Measurements from ENCODE around the gene TPRX1. TPM values are rescaled to one million over a fixed set of nuclear protein-coding genes. Genes with fewer than 3 reads are reported as not detected.
"Not testable (repeated sequence)": the region's sequence is repeated elsewhere in the genome, so short reads cannot be mapped to it uniquely, and the experiment has no call there.

The TPRX1 gene
- total and polyA plus RNA-seq, 9 of the 15 experiments (the other 6 are each of a cell fraction or from before 2014, with no cell fraction given), result not detected

- no peak for TF ChIP-seq MTA1 (IDR thresholded peaks at IDR 0.05; ENCODE audit: borderline replicate concordance)
- no peak for TF ChIP-seq SP1 (CRISPR knock-in tag; IDR thresholded peaks at IDR 0.05)
- no peak for TF ChIP-seq KHSRP (IDR thresholded peaks at IDR 0.05)
- TF ChIP-seq TAF9B (IDR thresholded peaks at IDR 0.05; ENCODE audit: partially characterized antibody), result no peak
- no peak for TF ChIP-seq ZNF23 (CRISPR knock-in tag; IDR thresholded peaks at IDR 0.05)
Measured at GRCh38 chr19:47805313-47805712, 962 bp upstream of the TPRX1 start (continued).

DNA sequence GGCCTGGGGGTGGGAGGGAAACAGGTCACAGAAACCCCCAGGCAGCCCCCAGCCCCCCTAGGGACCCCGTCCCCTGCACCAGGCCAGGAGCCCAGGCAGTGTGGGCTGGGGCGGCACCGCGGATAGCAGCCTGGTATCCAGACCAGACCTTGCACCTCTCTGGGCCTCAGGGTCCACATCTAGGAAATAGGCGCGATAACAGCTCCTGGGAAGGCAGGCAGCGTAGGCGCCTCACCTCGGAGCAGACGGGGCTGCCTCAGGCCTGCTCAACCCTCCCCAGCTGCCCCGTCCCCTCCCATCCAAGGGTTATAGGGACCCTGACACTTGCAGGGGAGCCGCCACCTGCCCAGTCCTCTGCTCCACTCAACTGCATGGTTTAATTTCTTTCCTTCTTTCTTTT is 680 bp downstream of the TPRX1 start:
- intact Hi-C loops (cut with micrococcal nuclease); POLR2A ChIA-PET; BruUV-seq (replicated peaks): not testable (repeated sequence)

DNA sequence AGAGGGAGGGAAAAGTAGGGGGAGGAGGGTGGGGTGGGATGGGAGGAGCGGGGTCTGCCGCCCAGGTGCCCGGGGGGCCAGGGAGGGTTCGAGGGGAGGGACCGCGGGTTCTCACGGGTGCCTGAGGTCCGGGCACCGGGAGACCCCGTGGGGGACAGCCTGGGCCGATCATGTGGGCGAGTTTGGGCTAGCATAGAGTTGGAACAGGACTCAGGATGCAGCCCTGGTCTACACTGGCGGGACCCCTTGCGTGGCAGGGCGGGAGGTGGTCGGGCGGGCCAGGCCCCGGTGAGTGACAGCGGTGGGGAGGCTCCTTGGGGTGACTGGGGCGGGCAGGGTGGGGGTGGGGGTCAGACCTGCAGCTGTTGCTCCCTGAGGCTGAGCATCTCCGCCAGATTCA is 1.2 kb downstream of the TPRX1 start:
- H3K9ac ChIP-seq (ENCODE audit: insufficient read depth in 1 of 2, low read depth in 2 of 2, low read length in 2 of 2); intact Hi-C loops (cut with micrococcal nuclease); H3K9me3 ChIP-seq (replicated peaks; ENCODE audit: control insufficient read depth, insufficient read depth, low read depth, low read length); H3K79me2 ChIP-seq (ENCODE audit: control insufficient read depth, insufficient read depth, low read length); H2AFZ ChIP-seq (ENCODE audit: low read depth, low read length); DNase-seq (ENCODE audit: extremely low read depth in 1 of 4, low spot score in 3 of 4); ATAC-seq; H3K9me1 ChIP-seq (ENCODE audit: control insufficient read depth, insufficient read depth, low read length); H3K4me2 ChIP-seq (ENCODE audit: insufficient read depth, low read length); BruUV-seq (replicated peaks); H3K36me3 ChIP-seq (ENCODE audit: control insufficient read depth, insufficient read depth, low read length); H3K4me1 ChIP-seq (replicated peaks in 1 of 2; ENCODE audit: control insufficient read depth in 2 of 2, insufficient read depth in 2 of 2, low read length in 2 of 2); CTCF ChIA-PET (ENCODE audit: low intra/inter-chr PET ratio); FAIRE-seq; H3K4me3 ChIP-seq; H3K27ac ChIP-seq (ENCODE audit: extremely low read depth, low read depth, low read length); POLR2A ChIA-PET; H4K20me1 ChIP-seq (replicated peaks; ENCODE audit: control insufficient read depth, insufficient read depth, low read length): not testable (repeated sequence)
- WGBS (ENCODE audit: insufficient coverage, low coverage, missing lambda C conversion rate), result 0% methylated on average over 2 of the region's 21 CpGs
- in situ Hi-C loops (cut with MboI), result loop anchor here (5.0 kb wide), 1 partner anchor 54 kb away; the partner anchor contains the start of gene TPRX2
- peaks cover 15 to 28% of the 10 kb centered on the region in 2 experiments for H3K27me3 ChIP-seq (ENCODE audit: control insufficient read depth in 2 of 2, insufficient read depth in 2 of 2, low read length in 2 of 2)

More for the DNA sequence above, 680 bp downstream of the TPRX1 start:
- H3K4me2 ChIP-seq (ENCODE audit: insufficient read depth, low read length); H3K4me3 ChIP-seq; H3K9me3 ChIP-seq (replicated peaks; ENCODE audit: control insufficient read depth, insufficient read depth, low read depth, low read length); H3K4me1 ChIP-seq (replicated peaks in 1 of 2; ENCODE audit: control insufficient read depth in 2 of 2, insufficient read depth in 2 of 2, low read length in 2 of 2); CTCF ChIA-PET (ENCODE audit: low intra/inter-chr PET ratio); H3K9me1 ChIP-seq (ENCODE audit: control insufficient read depth, insufficient read depth, low read length); ATAC-seq; FAIRE-seq; H2AFZ ChIP-seq (ENCODE audit: low read depth, low read length); H3K27ac ChIP-seq (ENCODE audit: extremely low read depth, low read depth, low read length); H4K20me1 ChIP-seq (replicated peaks; ENCODE audit: control insufficient read depth, insufficient read depth, low read length); DNase-seq (ENCODE audit: extremely low read depth in 1 of 4, low spot score in 3 of 4); H3K9ac ChIP-seq (ENCODE audit: insufficient read depth in 1 of 2, low read depth in 2 of 2, low read length in 2 of 2); H3K79me2 ChIP-seq (ENCODE audit: control insufficient read depth, insufficient read depth, low read length); H3K36me3 ChIP-seq (ENCODE audit: control insufficient read depth, insufficient read depth, low read length): not testable (repeated sequence)
- in situ Hi-C loops (cut with MboI), result loop anchor here (5.0 kb wide), 1 partner anchor 54 kb away; the partner anchor contains the start of gene TPRX2
- WGBS (ENCODE audit: insufficient coverage, low coverage, missing lambda C conversion rate), result 13% methylated on average over 4 of the region's 12 CpGs
- H3K27me3 ChIP-seq (ENCODE audit: control insufficient read depth in 2 of 2, insufficient read depth in 2 of 2, low read length in 2 of 2), result peaks cover 12 to 23% of the 10 kb centered on the region in 2 experiments; a peak in 4 of 5 replicates
